ENCODE data around the gene SPRTN.

The SPRTN gene

GRCh38 chr1:231359113-231359512 is 21.0 kb downstream of the SPRTN start:
- TF ChIP-seq CTCF (IDR thresholded peaks at IDR 0.05; ENCODE audit: low read depth, low read length, missing control alignments) = no peak
- H3K27ac ChIP-seq = no peak overlapping the region
- H3K4me3 ChIP-seq (ENCODE audit: low read depth, low read length) = no peak overlapping the region
- in situ Hi-C loops (cut with HindIII; ENCODE audit: low pct_ligation_motif_present, low sequenced_read_pairs) = no loop called here
- no peaks in the 10 kb centered on the region for H3K27me3 ChIP-seq (replicated peaks)
- H3K36me3 ChIP-seq (replicated peaks) = no peaks in the 10 kb centered on the region
- peak; percentile 85 for DNase-seq

- in situ Hi-C loops (cut with HindIII; ENCODE audit: low pct_ligation_motif_present, low sequenced_read_pairs) = no loop called here
- Histone ChIP-seq H3K4me3 (ENCODE audit: low read depth, low read length) (no peak overlapping the region), H3K27me3 (replicated peaks) (no peaks in the 10 kb centered on the region), H3K36me3 (replicated peaks) (no peaks in the 10 kb centered on the region), H3K27ac (no peak overlapping the region)
- DNase-seq = no peak
- no peak for TF ChIP-seq CTCF (IDR thresholded peaks at IDR 0.05; ENCODE audit: low read depth, low read length, missing control alignments)
These were observed 24.2 kb downstream of the SPRTN start for GRCh38 chr1:231362325-231362724.

- in situ Hi-C loops (cut with HindIII; ENCODE audit: low pct_ligation_motif_present, low sequenced_read_pairs) = no loop called here
- no peak overlapping the region for H3K27ac ChIP-seq
- no peaks in the 10 kb centered on the region for H3K27me3 ChIP-seq (replicated peaks)
- H3K36me3 ChIP-seq (replicated peaks) = no peaks in the 10 kb centered on the region
- no peak for DNase-seq
- H3K4me3 ChIP-seq (ENCODE audit: low read depth, low read length) = no peak overlapping the region
- TF ChIP-seq CTCF (IDR thresholded peaks at IDR 0.05; ENCODE audit: low read depth, low read length, missing control alignments) = no peak
These were observed 25.5 kb downstream of the SPRTN start for GRCh38 chr1:231363624-231364023.

- Histone ChIP-seq H3K27ac (no peak overlapping the region), H3K36me3 (replicated peaks) (no peaks in the 10 kb centered on the region), H3K4me3 (ENCODE audit: low read depth, low read length) (no peak overlapping the region), H3K27me3 (replicated peaks) (no peaks in the 10 kb centered on the region)
- in situ Hi-C loops (cut with HindIII; ENCODE audit: low pct_ligation_motif_present, low sequenced_read_pairs) = no loop called here
- TF ChIP-seq CTCF (IDR thresholded peaks at IDR 0.05; ENCODE audit: low read depth, low read length, missing control alignments) = no peak
- no peak for DNase-seq
These were observed 26.1 kb downstream of the SPRTN start for GRCh38 chr1:231364192-231364591.

- peak; percentile 35 for TF ChIP-seq CTCF (IDR thresholded peaks at IDR 0.05; ENCODE audit: low read depth, low read length, missing control alignments)
- in situ Hi-C loops (cut with HindIII; ENCODE audit: low pct_ligation_motif_present, low sequenced_read_pairs) = no loop called here
- DNase-seq = no peak
- no peak overlapping the region for H3K27ac ChIP-seq
- no peaks in the 10 kb centered on the region for H3K36me3 ChIP-seq (replicated peaks)
- no peaks in the 10 kb centered on the region for H3K27me3 ChIP-seq (replicated peaks)
- no peak overlapping the region for H3K4me3 ChIP-seq (ENCODE audit: low read depth, low read length)
These were observed 31.2 kb downstream of the SPRTN start for GRCh38 chr1:231369282-231369681.

GRCh38 chr1:231372501-231372900 is 34.4 kb downstream of the SPRTN start:
- Histone ChIP-seq H3K27me3 (replicated peaks) (no peaks in the 10 kb centered on the region), H3K4me3 (ENCODE audit: low read depth, low read length) (no peak overlapping the region), H3K36me3 (replicated peaks) (no peaks in the 10 kb centered on the region), H3K27ac (no peak overlapping the region)
- in situ Hi-C loops (cut with HindIII; ENCODE audit: low pct_ligation_motif_present, low sequenced_read_pairs) = no loop called here
- TF ChIP-seq CTCF (IDR thresholded peaks at IDR 0.05; ENCODE audit: low read depth, low read length, missing control alignments) = no peak
- DNase-seq = no peak
